Measurements from ENCODE around the gene SEMA3E. TPM values are rescaled to one million over a fixed set of nuclear protein-coding genes. Genes with fewer than 3 reads are reported as not detected.

The SEMA3E gene
- total RNA-seq, 1 donor = 1.4 TPM

GRCh38 chr7:83426325-83426724, 222.6 kb downstream of the SEMA3E start:
- no peak overlapping the region for H3K27ac ChIP-seq (ENCODE audit: low read depth, low read length)
- H3K9me3 ChIP-seq (ENCODE audit: low read depth, low read length) = no peaks in the 10 kb centered on the region
- no peak for TF ChIP-seq CTCF (IDR thresholded peaks at IDR 0.05; ENCODE audit: extremely low read depth, low read depth, low read length)
- no peaks in the 10 kb centered on the region for H3K36me3 ChIP-seq (ENCODE audit: insufficient read depth, low read length)
- no peak overlapping the region for H3K4me2 ChIP-seq (ENCODE audit: insufficient read depth, low read length)
- no peaks in the 10 kb centered on the region for H4K20me1 ChIP-seq (ENCODE audit: insufficient read depth, low read length)
- no peak overlapping the region for H3K4me3 ChIP-seq (ENCODE audit: insufficient read depth, low read length)
- no peaks in the 10 kb centered on the region for H3K4me1 ChIP-seq (ENCODE audit: insufficient read depth, low read length)
- no peaks in the 10 kb centered on the region for H3K79me2 ChIP-seq (ENCODE audit: insufficient read depth, low read length)
- H2AFZ ChIP-seq (ENCODE audit: low read length) = no peak overlapping the region
- no peaks in the 10 kb centered on the region for H3K27me3 ChIP-seq (ENCODE audit: insufficient read depth, low read length)
- no peak for DNase-seq (ENCODE audit: insufficient read length, low spot score, missing footprints)

GRCh38 chr7:83419013-83419412, 229.9 kb downstream of the SEMA3E start:
- no peak overlapping the region for H3K4me3 ChIP-seq (ENCODE audit: insufficient read depth, low read length)
- H3K4me2 ChIP-seq (ENCODE audit: insufficient read depth, low read length) = no peak overlapping the region
- no peaks in the 10 kb centered on the region for H3K79me2 ChIP-seq (ENCODE audit: insufficient read depth, low read length)
- H3K27ac ChIP-seq (ENCODE audit: low read depth, low read length) = no peak overlapping the region
- H3K9me3 ChIP-seq (ENCODE audit: low read depth, low read length) = no peaks in the 10 kb centered on the region
- no peaks in the 10 kb centered on the region for H4K20me1 ChIP-seq (ENCODE audit: insufficient read depth, low read length)
- H2AFZ ChIP-seq (ENCODE audit: low read length) = no peak overlapping the region
- no peak for TF ChIP-seq CTCF (IDR thresholded peaks at IDR 0.05; ENCODE audit: extremely low read depth, low read depth, low read length)
- no peak for DNase-seq (ENCODE audit: insufficient read length, low spot score, missing footprints)
- H3K36me3 ChIP-seq (ENCODE audit: insufficient read depth, low read length) = no peaks in the 10 kb centered on the region
- H3K4me1 ChIP-seq (ENCODE audit: insufficient read depth, low read length) = no peaks in the 10 kb centered on the region
- no peaks in the 10 kb centered on the region for H3K27me3 ChIP-seq (ENCODE audit: insufficient read depth, low read length)

- TF ChIP-seq CTCF (IDR thresholded peaks at IDR 0.05; ENCODE audit: extremely low read depth, low read depth, low read length) = no peak
- H2AFZ ChIP-seq (ENCODE audit: low read length) = no peak overlapping the region
- no peak overlapping the region for H3K4me2 ChIP-seq (ENCODE audit: insufficient read depth, low read length)
- no peaks in the 10 kb centered on the region for H3K27me3 ChIP-seq (ENCODE audit: insufficient read depth, low read length)
- H4K20me1 ChIP-seq (ENCODE audit: insufficient read depth, low read length) = no peaks in the 10 kb centered on the region
- H3K36me3 ChIP-seq (ENCODE audit: insufficient read depth, low read length) = no peaks in the 10 kb centered on the region
- no peaks in the 10 kb centered on the region for H3K9me3 ChIP-seq (ENCODE audit: low read depth, low read length)
- H3K4me3 ChIP-seq (ENCODE audit: insufficient read depth, low read length) = no peak overlapping the region
- no peaks in the 10 kb centered on the region for H3K79me2 ChIP-seq (ENCODE audit: insufficient read depth, low read length)
- no peak for DNase-seq (ENCODE audit: insufficient read length, low spot score, missing footprints)
- H3K27ac ChIP-seq (ENCODE audit: low read depth, low read length) = no peak overlapping the region
- H3K4me1 ChIP-seq (ENCODE audit: insufficient read depth, low read length) = no peaks in the 10 kb centered on the region
These were observed 233.1 kb downstream of the SEMA3E start for GRCh38 chr7:83415840-83416239.

- no peaks in the 10 kb centered on the region for H3K27me3 ChIP-seq (ENCODE audit: insufficient read depth, low read length)
- no peaks in the 10 kb centered on the region for H3K9me3 ChIP-seq (ENCODE audit: low read depth, low read length)
- TF ChIP-seq CTCF (IDR thresholded peaks at IDR 0.05; ENCODE audit: extremely low read depth, low read depth, low read length) = no peak
- no peak overlapping the region for H3K27ac ChIP-seq (ENCODE audit: low read depth, low read length)
- no peak overlapping the region for H3K4me3 ChIP-seq (ENCODE audit: insufficient read depth, low read length)
- no peaks in the 10 kb centered on the region for H3K79me2 ChIP-seq (ENCODE audit: insufficient read depth, low read length)
- no peak for DNase-seq (ENCODE audit: insufficient read length, low spot score, missing footprints)
- no peaks in the 10 kb centered on the region for H3K36me3 ChIP-seq (ENCODE audit: insufficient read depth, low read length)
- no peak overlapping the region for H3K4me2 ChIP-seq (ENCODE audit: insufficient read depth, low read length)
- no peaks in the 10 kb centered on the region for H4K20me1 ChIP-seq (ENCODE audit: insufficient read depth, low read length)
- no peaks in the 10 kb centered on the region for H3K4me1 ChIP-seq (ENCODE audit: insufficient read depth, low read length)
- no peak overlapping the region for H2AFZ ChIP-seq (ENCODE audit: low read length)
These were observed 234.0 kb downstream of the SEMA3E start for GRCh38 chr7:83414947-83415346.
